HG03064 (cell line): ENCODE measurements around the gene B4GALT7.

Source experiments
- ATAC-seq: cut with Tn5 transposase; IDR thresholded peaks from one replicate; pipeline ENCODE4 v1.9.1; 2021; ENCODE audit warnings: low read depth; ENCODE audit not compliant: unreplicated experiment

The B4GALT7 gene

GRCh38 chr5:177592905-177593304, 7.0 kb upstream of the B4GALT7 start:
- ATAC-seq, result no peak

- no peak for ATAC-seq
Measured at GRCh38 chr5:177593511-177593910, 6.4 kb upstream of the B4GALT7 start.

GRCh38 chr5:177594071-177594470, 5.9 kb upstream of the B4GALT7 start:
- ATAC-seq, result no peak

GRCh38 chr5:177595026-177595585, 4.8 kb upstream of the B4GALT7 start:
- no peak for ATAC-seq

- ATAC-seq, result no peak
Measured at GRCh38 chr5:177595991-177596774, 3.7 kb upstream of the B4GALT7 start.

- no peak for ATAC-seq
Measured at GRCh38 chr5:177596775-177597238, 3.1 kb upstream of the B4GALT7 start.

GRCh38 chr5:177598477-177598876, 1.5 kb upstream of the B4GALT7 start:
- ATAC-seq, result no peak

GRCh38 chr5:177600508-177601018, 631 bp downstream of the B4GALT7 start:
- no peak for ATAC-seq

- ATAC-seq, result no peak
Measured at GRCh38 chr5:177601126-177601525, 1.2 kb downstream of the B4GALT7 start.

- no peak for ATAC-seq
Measured at GRCh38 chr5:177601577-177602457, 1.9 kb downstream of the B4GALT7 start.

DNA sequence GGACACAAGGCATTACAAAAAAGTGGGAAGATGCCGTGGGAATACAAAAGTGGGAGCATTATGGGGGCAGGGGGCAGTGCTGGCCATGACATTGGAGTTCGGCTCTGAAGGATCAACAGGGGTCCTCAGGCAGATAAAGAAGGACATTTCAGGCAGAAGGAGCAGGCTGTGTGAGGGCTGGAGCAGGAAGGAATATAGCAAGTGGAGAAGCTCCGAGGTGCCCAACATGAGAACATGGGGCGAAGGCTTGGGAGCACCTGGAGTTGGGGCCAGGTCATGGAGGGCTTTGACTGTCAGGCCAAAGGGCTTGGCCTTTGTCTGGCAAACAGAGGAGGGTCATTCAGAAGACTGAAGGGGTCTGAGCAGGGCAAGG, 2.5 kb downstream of the B4GALT7 start:
- no peak for ATAC-seq

- no peak for ATAC-seq
Measured at GRCh38 chr5:177603631-177604030, 3.7 kb downstream of the B4GALT7 start.

DNA sequence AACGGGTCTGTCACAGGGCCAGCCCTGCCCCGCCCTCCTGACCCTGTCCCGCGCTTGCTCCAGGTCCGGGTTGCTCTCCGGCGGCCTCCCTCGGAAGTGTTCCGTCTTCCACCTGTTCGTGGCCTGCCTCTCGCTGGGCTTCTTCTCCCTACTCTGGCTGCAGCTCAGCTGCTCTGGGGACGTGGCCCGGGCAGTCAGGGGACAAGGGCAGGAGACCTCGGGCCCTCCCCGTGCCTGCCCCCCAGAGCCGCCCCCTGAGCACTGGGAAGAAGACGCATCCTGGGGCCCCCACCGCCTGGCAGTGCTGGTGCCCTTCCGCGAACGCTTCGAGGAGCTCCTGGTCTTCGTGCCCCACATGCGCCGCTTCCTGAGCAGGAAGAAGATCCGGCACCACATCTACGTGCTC, 4.2 kb downstream of the B4GALT7 start:
- no peak for ATAC-seq

DNA sequence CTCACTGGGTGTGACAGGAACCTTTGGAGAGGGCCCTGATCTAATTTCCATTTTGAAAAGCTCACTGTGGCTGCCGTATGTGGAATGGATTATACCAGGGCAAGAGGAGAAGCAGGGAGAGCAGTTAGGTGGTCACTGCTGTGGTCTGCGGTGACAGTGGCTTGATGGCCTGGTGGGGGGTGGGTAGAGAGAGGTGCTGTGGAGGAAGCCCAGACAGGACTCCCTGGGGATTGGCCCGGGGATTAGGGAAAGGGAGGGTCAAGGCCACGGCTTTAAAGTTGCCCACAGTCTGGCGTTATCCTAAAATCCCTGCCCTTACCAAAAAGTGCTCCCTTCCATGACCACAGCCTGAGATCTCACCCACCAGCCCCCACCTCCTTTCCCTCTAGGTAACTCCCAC, 4.7 kb downstream of the B4GALT7 start:
- ATAC-seq, result no peak

DNA sequence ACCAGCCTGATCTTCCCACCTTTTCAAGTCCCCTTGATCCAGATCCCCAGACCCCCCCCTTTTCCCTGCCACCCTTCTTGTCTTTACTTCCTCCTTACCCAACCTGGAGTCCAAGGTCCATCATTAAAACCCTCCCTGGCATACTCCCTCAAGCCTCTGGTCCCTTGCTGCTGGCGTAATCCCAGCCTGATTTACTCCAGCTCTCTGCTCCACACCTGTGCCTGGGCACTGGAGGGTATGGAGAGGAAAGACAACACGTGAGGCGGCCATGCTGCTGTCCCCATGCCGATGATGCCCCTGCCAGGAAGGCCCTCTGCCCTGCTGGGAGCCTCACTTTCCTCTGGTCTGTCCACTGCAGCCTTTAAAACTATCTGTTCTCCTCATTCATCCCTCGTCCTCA, 5.1 kb downstream of the B4GALT7 start:
- no peak for ATAC-seq

- no peak for ATAC-seq
Measured at GRCh38 chr5:177605667-177606066, 5.7 kb downstream of the B4GALT7 start.

DNA sequence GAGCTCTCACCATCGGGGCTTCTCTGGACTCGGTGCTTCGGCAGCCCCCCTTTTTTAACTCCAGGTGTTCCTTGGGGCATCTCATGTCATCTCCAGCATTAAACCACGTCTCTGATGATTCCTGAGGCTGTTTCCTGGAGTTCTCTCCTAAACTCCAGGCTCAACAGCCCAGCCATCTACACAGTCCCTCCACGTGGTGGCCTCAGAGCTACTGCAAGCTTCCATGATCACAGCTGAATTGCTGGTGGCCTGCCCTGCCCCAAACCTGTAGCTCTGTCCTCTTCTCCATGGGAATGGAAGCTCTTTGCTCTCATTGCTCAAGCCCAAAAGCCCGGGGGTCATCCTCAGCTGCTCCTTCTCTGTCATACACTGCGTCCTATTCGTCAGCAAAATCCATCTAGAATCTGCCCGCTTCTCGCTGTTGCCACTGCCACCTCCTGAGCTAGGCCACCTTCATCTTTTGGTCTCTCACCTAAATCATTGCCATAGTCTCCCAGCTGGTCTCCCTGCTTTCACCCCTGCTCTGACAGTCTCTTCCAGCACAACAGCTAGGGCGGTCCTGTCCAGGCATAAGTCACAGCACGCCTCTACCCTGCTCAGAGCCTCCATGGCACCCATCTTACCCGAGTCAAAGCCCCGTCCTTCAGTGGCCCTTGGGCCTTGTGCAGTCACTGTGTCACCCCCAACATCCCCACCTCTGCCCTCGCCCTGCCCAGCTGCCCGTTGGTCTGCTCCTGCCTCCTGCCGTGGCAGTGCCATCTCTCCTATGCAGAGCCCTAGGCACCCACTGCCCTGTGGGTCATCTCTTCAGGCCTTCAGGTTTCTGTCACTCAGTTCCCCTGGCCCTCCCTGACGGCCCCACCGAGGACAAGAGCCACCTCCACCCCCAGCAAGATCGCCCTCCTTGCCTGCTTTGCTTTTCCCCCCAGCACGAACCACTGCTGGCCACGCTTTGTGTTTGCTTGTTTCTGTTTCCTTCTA, 6.4 kb downstream of the B4GALT7 start:
- no peak for ATAC-seq

- ATAC-seq, result no peak
Measured at GRCh38 chr5:177607115-177607451, 7.2 kb downstream of the B4GALT7 start.

DNA sequence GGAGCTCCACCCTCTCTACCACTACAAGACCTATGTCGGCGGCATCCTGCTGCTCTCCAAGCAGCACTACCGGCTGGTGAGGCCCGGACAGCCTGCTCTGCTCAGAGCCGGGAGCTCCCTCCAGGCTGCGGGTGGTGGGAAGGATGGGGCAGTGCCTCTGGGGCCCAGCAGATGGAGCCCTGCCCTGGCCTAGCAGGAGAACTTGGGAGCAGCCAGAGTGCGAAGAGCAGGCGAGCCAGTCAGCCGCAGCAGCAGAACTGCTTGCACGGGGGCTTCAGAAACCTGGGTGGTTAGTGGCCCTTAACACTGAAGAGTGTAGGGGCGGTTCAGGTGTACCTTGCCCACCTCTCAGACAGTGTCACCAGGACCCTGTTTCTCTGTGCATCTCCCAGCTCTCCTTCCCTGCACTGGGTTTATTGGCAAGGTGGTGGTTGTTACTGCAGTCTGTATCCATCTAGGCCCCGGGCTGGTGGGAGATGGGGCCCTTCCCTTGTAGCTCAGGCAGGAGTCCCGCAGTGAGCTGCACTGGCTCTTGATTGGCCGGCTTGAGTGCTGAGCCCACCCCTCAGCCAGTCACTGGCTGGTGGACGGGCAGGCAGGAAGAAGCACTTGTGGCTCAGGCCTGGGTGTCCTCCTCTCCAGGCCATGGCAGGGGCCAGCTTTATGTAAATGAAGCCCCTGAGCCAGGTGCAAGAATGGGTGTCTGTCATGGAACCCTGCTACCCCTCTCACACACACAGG, 7.7 kb downstream of the B4GALT7 start:
- no peak for ATAC-seq
